H1 (cell line): ENCODE data around the gene PITPNB. TPM values are rescaled to one million over a fixed set of nuclear protein-coding genes. Genes with fewer than 3 reads are reported as not detected.

ENCODE experiments used
- CTCF ChIA-PET: fragments of 300-600 bp; sonication (Branson Sonifier 250); formaldehyde crosslinking; loops from one replicate; lab custom pipeline; 2021; ENCODE audit not compliant: partially characterized antibody; lab: Charles Lee
- POLR2A ChIA-PET: fragments of 300-600 bp; sonication (Branson Sonifier 250); formaldehyde crosslinking; loops from one replicate; lab custom pipeline; 2021; ENCODE audit warnings: inconsistent platforms; ENCODE audit not compliant: partially characterized antibody; lab: Charles Lee
- DNase-seq, 2 experiments: peaks; one replicate each; pipeline versions ENCODE4 v3.0.0 to v3.0.0-alpha.2; 2010 to 2022; ENCODE audit warnings: low spot score in 2 of 2, low read depth in 1 of 2, mixed read lengths in 1 of 2
- FAIRE-seq: peaks from 2 replicates; lab custom pipeline; 2011; peaks lifted over from hg19 to GRCh38; lab: Jason Lieb, UNC
- H2AFZ ChIP-seq: 2 replicates; pipeline ENCODE4 v1.8.1; 2012; ENCODE audit warnings: low read length, inconsistent platforms
- H2AK5ac ChIP-seq: 2 replicates; pipeline ENCODE4 v1.6.1; 2013; ENCODE audit warnings: low read depth, low read length
- H2BK120ac ChIP-seq: replicated peaks from 2 replicates; pipeline ENCODE3; 2013; ENCODE audit warnings: low read depth, low read length, inconsistent platforms
- H2BK12ac ChIP-seq: 2 replicates; pipeline ENCODE4 v1.6.1; 2013; ENCODE audit warnings: low read depth, low read length
- H2BK15ac ChIP-seq: 2 replicates; pipeline ENCODE4 v1.6.1; 2013; ENCODE audit warnings: low read length
- H2BK20ac ChIP-seq: 2 replicates; pipeline ENCODE4 v1.6.1; 2013; ENCODE audit warnings: low read length
- H2BK5ac ChIP-seq: 2 replicates; pipeline ENCODE4 v1.6.1; 2013; ENCODE audit warnings: low read depth, low read length
- H3K14ac ChIP-seq: 2 replicates; pipeline ENCODE4 v1.6.1; 2013; ENCODE audit warnings: inconsistent platforms; ENCODE audit not compliant: insufficient read length
- H3K18ac ChIP-seq: 2 replicates; pipeline ENCODE4 v1.6.1; 2013; ENCODE audit warnings: low read length; ENCODE audit errors: extremely low read depth
- H3K23ac ChIP-seq: 2 replicates; pipeline ENCODE4 v1.6.1; 2013; ENCODE audit warnings: inconsistent platforms; ENCODE audit not compliant: insufficient read length
- H3K23me2 ChIP-seq: 2 replicates; pipeline ENCODE4 v1.6.1; 2013; ENCODE audit warnings: low read depth, low read length
- H3K27ac ChIP-seq: 2 replicates; pipeline ENCODE4 v1.6.1; 2011; ENCODE audit warnings: low read depth, low read length, inconsistent platforms
- H3K27me3 ChIP-seq, 4 experiments: replicated peaks in 1 of 4; 1 replicate in 1 of 4; 2 replicates in 3 of 4; pipeline versions ENCODE4 v1.6.1 to v1.8.1; 2011 to 2013; ENCODE audit warnings: low read length in 3 of 4, mild to moderate bottlenecking in 3 of 4, inconsistent platforms in 2 of 4, mixed read lengths in 2 of 4, moderate library complexity in 1 of 4; ENCODE audit not compliant: control insufficient read depth in 3 of 4, insufficient read depth in 3 of 4; ENCODE audit errors: extremely low read depth in 1 of 4
- H3K36me3 ChIP-seq, 4 experiments: 2 replicates each; pipeline versions ENCODE4 v1.6.1 to v1.8.1; 2011 to 2013; ENCODE audit warnings: mild to moderate bottlenecking in 4 of 4, low read length in 3 of 4, moderate library complexity in 2 of 4, control low read depth in 1 of 4, inconsistent platforms in 1 of 4; ENCODE audit not compliant: insufficient read depth in 4 of 4, control insufficient read depth in 2 of 4
- H3K4ac ChIP-seq: replicated peaks from 2 replicates; pipeline ENCODE3; 2013; ENCODE audit warnings: low read length, low read depth, mixed read lengths, inconsistent platforms; ENCODE audit not compliant: insufficient read length
- H3K4me1 ChIP-seq, 4 experiments: replicated peaks in 1 of 4; 1 replicate in 1 of 4; 2 replicates in 3 of 4; pipeline versions ENCODE4 v1.6.1 to v1.8.1; 2011 to 2013; ENCODE audit warnings: low read length in 3 of 4, inconsistent platforms in 2 of 4, mixed read lengths in 1 of 4; ENCODE audit not compliant: insufficient read depth in 4 of 4, control insufficient read depth in 3 of 4
- H3K4me2 ChIP-seq, 2 experiments: 2 replicates each; pipeline versions ENCODE4 v1.6.1 to v1.8.1; 2011 to 2013; ENCODE audit warnings: low read depth in 2 of 2, low read length in 2 of 2, control low read depth in 1 of 2, inconsistent platforms in 1 of 2, mild to moderate bottlenecking in 1 of 2; ENCODE audit not compliant: insufficient read depth in 1 of 2
- H3K4me3 ChIP-seq, 4 experiments: fragments of 200-600, 300-600 bp in 1 of 4; sonication (generic), shearing (Covaris generic), sonication (Bioruptor Twin) in 1 of 4; 2 replicates each; pipeline versions ENCODE4 v1.5.1 to v1.8.1; 2011 to 2016; ENCODE audit warnings: low read length in 4 of 4, low read depth in 3 of 4, control low read depth in 2 of 4, inconsistent platforms in 2 of 4, mild to moderate bottlenecking in 2 of 4, mixed read lengths in 1 of 4, moderate library complexity in 1 of 4; ENCODE audit not compliant: insufficient read depth in 2 of 4; ENCODE audit errors: extremely low read depth in 1 of 4
- H3K56ac ChIP-seq: replicated peaks from 2 replicates; pipeline ENCODE3; 2013; ENCODE audit warnings: low read depth, mild to moderate bottlenecking, mixed read lengths, low read length, inconsistent platforms; ENCODE audit not compliant: insufficient read length
- H3K79me1 ChIP-seq: 2 replicates; pipeline ENCODE4 v1.6.1; 2013; ENCODE audit warnings: low read depth, low read length, control low read depth
- H3K79me2 ChIP-seq, 2 experiments: 2 replicates each; pipeline versions ENCODE4 v1.6.1 to v1.8.1; 2012 to 2013; ENCODE audit warnings: low read length in 2 of 2, mild to moderate bottlenecking in 2 of 2, inconsistent platforms in 1 of 2; ENCODE audit not compliant: insufficient read depth in 2 of 2, control insufficient read depth in 1 of 2
- H3K9ac ChIP-seq, 4 experiments: replicated peaks in 1 of 4; 1 replicate in 1 of 4; 2 replicates in 3 of 4; pipeline versions ENCODE4 v1.6.1 to v1.8.1; 2011 to 2013; ENCODE audit warnings: low read depth in 3 of 4, low read length in 3 of 4, control low read depth in 2 of 4, mild to moderate bottlenecking in 2 of 4, moderate library complexity in 2 of 4, inconsistent platforms in 1 of 4; ENCODE audit errors: extremely low read depth in 1 of 4
- H3K9me3 ChIP-seq, 2 experiments: 2 replicates each; pipeline versions ENCODE4 v1.6.1 to v1.8.1; 2012 to 2013; ENCODE audit warnings: mild to moderate bottlenecking in 2 of 2, moderate library complexity in 2 of 2, control low read depth in 1 of 2, inconsistent platforms in 1 of 2, low read depth in 1 of 2, low read length in 1 of 2, mixed read lengths in 1 of 2; ENCODE audit not compliant: insufficient read depth in 2 of 2
- H4K20me1 ChIP-seq, 2 experiments: replicated peaks in 1 of 2; 2 replicates each; pipeline versions ENCODE3 to v1.8.1; 2011 to 2013; ENCODE audit warnings: inconsistent platforms in 2 of 2, low read length in 2 of 2, mild to moderate bottlenecking in 1 of 2; ENCODE audit not compliant: insufficient read depth in 2 of 2, control insufficient read depth in 1 of 2
- H4K5ac ChIP-seq: 2 replicates; pipeline ENCODE4 v1.6.1; 2013; ENCODE audit warnings: low read length, low read depth, mixed read lengths, inconsistent platforms; ENCODE audit not compliant: insufficient read length
- H4K8ac ChIP-seq: 2 replicates; pipeline ENCODE4 v1.8.0; 2013; ENCODE audit warnings: mild to moderate bottlenecking, moderate library complexity, low read length, inconsistent platforms; ENCODE audit not compliant: insufficient read depth; ENCODE audit errors: extremely low read depth
- H4K91ac ChIP-seq: replicated peaks from 2 replicates; pipeline ENCODE3; 2013; ENCODE audit warnings: low read length, mixed read lengths, inconsistent platforms; ENCODE audit not compliant: insufficient read length
- RAD21 ChIP-seq, 2 experiments: IDR thresholded peaks in 1 of 2; conservative IDR thresholded peaks in 1 of 2; 2 replicates each; pipeline ENCODE4 v1.6.1; 2011; ENCODE audit warnings: low read depth in 2 of 2, low read length in 2 of 2, improper control_type of control experiment in 1 of 2, inconsistent platforms in 1 of 2, mild to moderate bottlenecking in 1 of 2, moderate library complexity in 1 of 2
- SRF ChIP-seq: IDR thresholded peaks from 2 replicates; pipeline ENCODE4 v1.6.1; 2011; ENCODE audit warnings: mild to moderate bottlenecking, low read depth, low read length, moderate library complexity
- YY1 ChIP-seq: IDR thresholded peaks from 2 replicates; pipeline ENCODE4 v1.6.1; 2011; ENCODE audit warnings: low read depth, mild to moderate bottlenecking, low read length
- WGBS, 2 experiments: shearing (Covaris generic) in 1 of 2; methylation state at CpG; one replicate each; pipeline versions ENCODE4 v1.1.6 to v1.1.7; 2013 to 2015; ENCODE audit warnings: low lambda C conversion rate in 2 of 2, mixed read lengths in 2 of 2, inconsistent platforms in 1 of 2, low coverage in 1 of 2, missing lambda C conversion rate in 1 of 2; ENCODE audit not compliant: insufficient replicate concordance in 2 of 2, insufficient coverage in 1 of 2, insufficient read length in 1 of 2; ENCODE audit errors: extremely low coverage in 1 of 2, missing lambda C conversion rate in 1 of 2; 5-methylcytosine and 5-hydroxymethylcytosine counted together
- polyA plus RNA-seq, 7 experiments: library from polyadenylated mRNA; depleted of rRNA in 3 of 7; stranded (reverse) in 5 of 7; unstranded in 2 of 7; fragments of >200 nt in 5 of 7; fragments of 200-250 nt in 2 of 7; gene quantifications; 1 replicate in 5 of 7; 2 replicates in 1 of 7; 4 replicates in 1 of 7; pipeline versions ENCODE4 v1.2.1 to v1.2.3, GENCODE V29; 2011 to 2013; ENCODE audit warnings: missing spikeins in 2 of 7, mixed read lengths in 2 of 7
- total RNA-seq: library from RNA; stranded (reverse); fragmentation: NEBNext Ultra II Directional; extraction: Animal tissue kit (Norgen Biotek cat#: 25700); gene quantifications from 2 replicates; pipeline ENCODE4 v1.2.1, GENCODE V29; 2021
- TF ChIP-seq, protein P1 (sequence below), 3 experiments: IDR thresholded peaks; 1 replicate in 2 of 3; 2 replicates in 1 of 3; pipeline versions ENCODE4 v1.5.1 to v1.6.1; 2011; ENCODE audit warnings: low read length in 3 of 3, mild to moderate bottlenecking in 3 of 3, inconsistent platforms in 2 of 3, low read depth in 1 of 3, moderate library complexity in 1 of 3; ENCODE audit not compliant: insufficient read depth in 1 of 3; ENCODE audit errors: control extremely low read depth in 1 of 3

The PITPNB gene
- total and polyA plus RNA-seq, 2 of the 8 experiments (the other 6 are each of a cell fraction or from before 2014, with no cell fraction given), result 24.6 to 89.3 TPM

DNA sequence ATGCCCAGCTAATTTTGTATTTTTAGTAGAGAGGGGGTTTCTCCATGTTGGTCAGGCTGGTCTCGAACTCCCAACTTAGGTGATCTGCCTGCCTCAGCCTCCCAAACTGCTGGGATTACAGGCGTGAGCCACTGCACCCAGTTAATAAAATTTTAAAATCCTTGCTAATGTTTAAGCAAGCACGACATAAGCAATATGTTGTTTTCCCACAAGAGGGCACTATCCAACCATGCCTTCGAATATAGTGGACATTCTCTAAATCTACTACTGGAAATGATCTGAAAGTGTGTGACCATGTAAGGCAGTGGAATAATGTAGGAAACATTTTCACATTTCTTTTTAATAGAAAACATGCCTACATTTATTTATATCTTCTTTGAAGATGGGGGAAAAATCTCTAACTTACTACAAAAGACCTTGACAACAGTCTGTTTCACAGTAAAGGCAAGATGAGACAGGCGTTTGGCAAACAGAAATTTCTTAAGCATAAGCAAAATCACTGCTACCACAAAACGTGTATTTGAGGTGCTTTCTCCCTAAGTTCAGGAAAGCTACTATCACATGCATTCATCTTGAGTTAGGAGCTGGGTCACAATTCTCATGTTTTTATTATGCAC is 38.2 kb downstream of the PITPNB start:
- no peak overlapping the region for H4K91ac ChIP-seq
- no peak overlapping the region for H3K56ac ChIP-seq
- no peak overlapping the region for H2BK120ac ChIP-seq
- ChIA-PET CTCF (interaction anchor here (0.6 to 5.7 kb wide), 41 partner anchors 8 to 778 kb away, joined by 3 to 58 read pairs (median 4); no protein-coding TSS in a partner anchor), POLR2A (no interaction called here)
- H3K36me3 ChIP-seq, result peaks cover 0 to 6% (median 3%) of the 10 kb centered on the region in 4 experiments; a peak in 2 of 8 replicates
- no peak for DNase-seq
- no peak overlapping the region for H2BK15ac ChIP-seq
- H3K18ac ChIP-seq, result no peak overlapping the region
- H3K23ac ChIP-seq, result no peak overlapping the region
- H3K27me3 ChIP-seq, result no peaks in the 10 kb centered on the region
- H3K4ac ChIP-seq, result no peak overlapping the region
- H3K4me1 ChIP-seq, result peaks cover 7 to 12% (median 9%) of the 10 kb centered on the region in 4 experiments
- no peak overlapping the region for H3K14ac ChIP-seq
- no peak overlapping the region for H2AFZ ChIP-seq
- H3K79me2 ChIP-seq, result peaks cover 0 to 17% of the 10 kb centered on the region in 2 experiments; a peak in 2 of 4 replicates
- H3K23me2 ChIP-seq, result no peaks in the 10 kb centered on the region
- no peak overlapping the region for H4K8ac ChIP-seq
- H3K27ac ChIP-seq, result no peak overlapping the region
- FAIRE-seq, result peak; percentile 42
- H2AK5ac ChIP-seq, result no peak overlapping the region
- no peak overlapping the region for H3K4me2 ChIP-seq
- TF ChIP-seq, protein P1, sequence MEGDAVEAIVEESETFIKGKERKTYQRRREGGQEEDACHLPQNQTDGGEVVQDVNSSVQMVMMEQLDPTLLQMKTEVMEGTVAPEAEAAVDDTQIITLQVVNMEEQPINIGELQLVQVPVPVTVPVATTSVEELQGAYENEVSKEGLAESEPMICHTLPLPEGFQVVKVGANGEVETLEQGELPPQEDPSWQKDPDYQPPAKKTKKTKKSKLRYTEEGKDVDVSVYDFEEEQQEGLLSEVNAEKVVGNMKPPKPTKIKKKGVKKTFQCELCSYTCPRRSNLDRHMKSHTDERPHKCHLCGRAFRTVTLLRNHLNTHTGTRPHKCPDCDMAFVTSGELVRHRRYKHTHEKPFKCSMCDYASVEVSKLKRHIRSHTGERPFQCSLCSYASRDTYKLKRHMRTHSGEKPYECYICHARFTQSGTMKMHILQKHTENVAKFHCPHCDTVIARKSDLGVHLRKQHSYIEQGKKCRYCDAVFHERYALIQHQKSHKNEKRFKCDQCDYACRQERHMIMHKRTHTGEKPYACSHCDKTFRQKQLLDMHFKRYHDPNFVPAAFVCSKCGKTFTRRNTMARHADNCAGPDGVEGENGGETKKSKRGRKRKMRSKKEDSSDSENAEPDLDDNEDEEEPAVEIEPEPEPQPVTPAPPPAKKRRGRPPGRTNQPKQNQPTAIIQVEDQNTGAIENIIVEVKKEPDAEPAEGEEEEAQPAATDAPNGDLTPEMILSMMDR (IDR thresholded peaks at IDR 0.05; ENCODE audit: control extremely low read depth in 1 of 3, insufficient read depth in 1 of 3, low read depth in 1 of 3, low read length in 3 of 3), result peak in 2 of 3 experiments; percentile 51 to 71; a peak in 2 of 4 replicates
- TF ChIP-seq SRF (peak; percentile 33; the same call in 1 of the 2 replicates), RAD21 (IDR thresholded peaks at IDR 0.05 in 1 of 2, conservative IDR thresholded peaks at IDR 0.05 in 1 of 2; ENCODE audit: low read depth in 2 of 2, low read length in 2 of 2) (peak; percentile 77 to 80), YY1 (no peak)
- peaks cover 9 to 16% of the 10 kb centered on the region in 2 experiments for H4K20me1 ChIP-seq
- peaks cover 1% of the 10 kb centered on the region for H3K79me1 ChIP-seq
- no peaks in the 10 kb centered on the region for H3K9me3 ChIP-seq
- H3K9ac ChIP-seq, result no peak overlapping the region
- no peak overlapping the region for H3K4me3 ChIP-seq
- no peak overlapping the region for H2BK20ac ChIP-seq
- 52% methylated on average over 6 of the region's 6 CpGs; no CpG with 5 or more reads in 1 of the 2 experiments for WGBS, 2 experiments
- H2BK12ac ChIP-seq, result no peak overlapping the region
- no peak overlapping the region for H2BK5ac ChIP-seq
- no peak overlapping the region for H4K5ac ChIP-seq
